H9 (cell line): Measurements from ENCODE around the gene ACKR1. TPM values are rescaled to one million over a fixed set of nuclear protein-coding genes. Genes with fewer than 3 reads are reported as not detected.

Experiments
- DNase-seq: peaks from one replicate; pipeline ENCODE4 v3.0.0-alpha.2; 2017
- H2AFZ ChIP-seq: one replicate; pipeline ENCODE4 v1.6.1; 2013; ENCODE audit warnings: mild to moderate bottlenecking, low read length, control low read depth, moderate library complexity
- H2AK5ac ChIP-seq: 2 replicates; pipeline ENCODE4 v1.6.1; 2013; ENCODE audit warnings: low read length, control low read depth, mixed read lengths; ENCODE audit not compliant: insufficient read length
- H2BK120ac ChIP-seq: one replicate; pipeline ENCODE4 v1.6.1; 2013; ENCODE audit warnings: low read depth, mild to moderate bottlenecking, low read length, control low read depth, inconsistent platforms; ENCODE audit not compliant: poor library complexity, severe bottlenecking
- H2BK12ac ChIP-seq: 2 replicates; pipeline ENCODE4 v1.6.1; 2013; ENCODE audit warnings: low read length, control low read depth, mixed read lengths, low read depth; ENCODE audit not compliant: insufficient read length
- H2BK15ac ChIP-seq: 2 replicates; pipeline ENCODE4 v1.6.1; 2013; ENCODE audit warnings: low read depth, low read length, control low read depth
- H2BK20ac ChIP-seq: one replicate; pipeline ENCODE4 v1.6.1; 2013; ENCODE audit warnings: low read depth, mild to moderate bottlenecking, low read length, control low read depth, inconsistent platforms; ENCODE audit not compliant: poor library complexity, severe bottlenecking
- H2BK5ac ChIP-seq: 2 replicates; pipeline ENCODE4 v1.6.1; 2013; ENCODE audit warnings: low read length, control low read depth, mixed read lengths; ENCODE audit not compliant: insufficient read length
- H3K14ac ChIP-seq: 2 replicates; pipeline ENCODE4 v1.6.1; 2013; ENCODE audit warnings: low read length, control low read depth; ENCODE audit not compliant: insufficient read depth
- H3K18ac ChIP-seq: 2 replicates; pipeline ENCODE4 v1.6.1; 2013; ENCODE audit warnings: low read depth, mild to moderate bottlenecking, mixed read lengths, low read length, control low read depth; ENCODE audit not compliant: insufficient read length
- H3K23ac ChIP-seq: 2 replicates; pipeline ENCODE4 v1.6.1; 2013; ENCODE audit warnings: low read length, control low read depth, mixed read lengths, low read depth; ENCODE audit not compliant: insufficient read length
- H3K23me2 ChIP-seq: 2 replicates; pipeline ENCODE4 v1.6.1; 2013; ENCODE audit warnings: low read depth, mild to moderate bottlenecking, mixed read lengths, low read length, control low read depth; ENCODE audit not compliant: insufficient read length, poor library complexity, severe bottlenecking
- H3K27ac ChIP-seq: 2 replicates; pipeline ENCODE4 v1.5.1; 2013; ENCODE audit warnings: low read length, control low read depth, mixed read lengths, low read depth; ENCODE audit not compliant: insufficient read length
- H3K27me3 ChIP-seq: 2 replicates; pipeline ENCODE4 v1.6.1; 2013; ENCODE audit warnings: low read length, control low read depth, inconsistent platforms; ENCODE audit not compliant: insufficient read depth
- H3K4ac ChIP-seq: 2 replicates; pipeline ENCODE4 v1.6.1; 2013; ENCODE audit warnings: low read depth, mild to moderate bottlenecking, control low read depth, inconsistent platforms, low read length, moderate library complexity
- H3K4me1 ChIP-seq: 2 replicates; pipeline ENCODE4 v1.6.1; 2013; ENCODE audit warnings: low read length, control low read depth, inconsistent platforms; ENCODE audit not compliant: insufficient read depth
- H3K4me2 ChIP-seq: 2 replicates; pipeline ENCODE4 v1.6.1; 2013; ENCODE audit warnings: low read length, control low read depth, mixed read lengths; ENCODE audit not compliant: insufficient read length, insufficient read depth
- H3K56ac ChIP-seq: 2 replicates; pipeline ENCODE4 v1.6.1; 2013; ENCODE audit warnings: low read depth, mild to moderate bottlenecking, mixed read lengths, low read length, control low read depth; ENCODE audit not compliant: insufficient read length
- H3K79me1 ChIP-seq: 2 replicates; pipeline ENCODE4 v1.6.1; 2013; ENCODE audit warnings: low read depth, mild to moderate bottlenecking, moderate library complexity, low read length, control low read depth, inconsistent platforms; ENCODE audit not compliant: insufficient read depth, poor library complexity, severe bottlenecking
- H3K79me2 ChIP-seq: 2 replicates; pipeline ENCODE4 v1.6.1; 2013; ENCODE audit warnings: low read length, control low read depth, inconsistent platforms; ENCODE audit not compliant: insufficient read depth
- H3K9ac ChIP-seq: 2 replicates; pipeline ENCODE4 v1.6.1; 2013; ENCODE audit warnings: low read length, control low read depth, mixed read lengths; ENCODE audit not compliant: insufficient read length; ENCODE audit errors: extremely low read depth
- H3K9me3 ChIP-seq: one replicate; pipeline ENCODE4 v1.6.1; 2013; ENCODE audit warnings: low read depth, low read length, inconsistent platforms; ENCODE audit not compliant: control insufficient read depth
- H3T11ph ChIP-seq: one replicate; pipeline ENCODE4 v1.6.1; 2013; ENCODE audit warnings: mild to moderate bottlenecking, low read length, control low read depth, inconsistent platforms
- H4K20me1 ChIP-seq: one replicate; pipeline ENCODE4 v1.6.1; 2013; ENCODE audit not compliant: control insufficient read depth, insufficient read length, insufficient read depth
- H4K5ac ChIP-seq: 2 replicates; pipeline ENCODE4 v1.6.1; 2013; ENCODE audit warnings: low read depth, mild to moderate bottlenecking, mixed read lengths, low read length, control low read depth; ENCODE audit not compliant: insufficient read length
- H4K8ac ChIP-seq: replicated peaks from 2 replicates; pipeline ENCODE4 v1.6.1; 2013; ENCODE audit warnings: low read length, control low read depth, mixed read lengths, low read depth; ENCODE audit not compliant: insufficient read length
- H4K91ac ChIP-seq: 2 replicates; pipeline ENCODE4 v1.6.1; 2013; ENCODE audit warnings: low read depth, mild to moderate bottlenecking, moderate library complexity, mixed read lengths, low read length, control low read depth; ENCODE audit not compliant: insufficient read length
- H3K27ac Mint-ChIP-seq, 3 experiments: 2 replicates in 2 of 3; 3 replicates in 1 of 3; pipeline ENCODE4 v1.8.0; 2020 to 2021; ENCODE audit warnings: mixed read lengths in 3 of 3, mild to moderate bottlenecking in 1 of 3, moderate library complexity in 1 of 3
- H3K27me3 Mint-ChIP-seq: 2 replicates; pipeline ENCODE4 v1.8.0; 2021; ENCODE audit warnings: low read depth, mild to moderate bottlenecking, moderate library complexity, mixed read lengths
- H3K36me3 Mint-ChIP-seq, 3 experiments: 2 replicates in 2 of 3; 3 replicates in 1 of 3; pipeline ENCODE4 v1.8.0; 2020 to 2021; ENCODE audit warnings: low read depth in 3 of 3, mixed read lengths in 3 of 3; ENCODE audit not compliant: insufficient read depth in 1 of 3
- H3K4me1 Mint-ChIP-seq, 2 experiments: 2 replicates each; pipeline ENCODE4 v1.8.0; 2020; ENCODE audit warnings: mixed read lengths in 2 of 2
- H3K4me3 Mint-ChIP-seq, 2 experiments: 2 replicates in 1 of 2; 3 replicates in 1 of 2; pipeline ENCODE4 v1.8.0; 2020 to 2021; ENCODE audit warnings: mild to moderate bottlenecking in 2 of 2, mixed read lengths in 2 of 2, moderate library complexity in 1 of 2
- H3K9me3 Mint-ChIP-seq, 2 experiments: 2 replicates in 1 of 2; 3 replicates in 1 of 2; pipeline ENCODE4 v1.8.0; 2020; ENCODE audit warnings: mild to moderate bottlenecking in 2 of 2, mixed read lengths in 2 of 2, moderate library complexity in 1 of 2
- WGBS: extraction: QIAGEN DNeasy Blood & Tissue Kit; methylation state at CpG from one replicate; pipeline ENCODE4 v1.1.7; 2013; ENCODE audit warnings: missing lambda C conversion rate, low lambda C conversion rate, mixed read lengths; ENCODE audit not compliant: insufficient read length; ENCODE audit errors: extremely low coverage; 5-methylcytosine and 5-hydroxymethylcytosine counted together
- total RNA-seq: library from RNA; stranded (reverse); gene quantifications from 2 replicates; pipeline ENCODE4 v1.2.1, GENCODE V29; 2021
- TF ChIP-seq, protein P1 (sequence below): fragments of 200-600 bp; sonication (generic); conservative IDR thresholded peaks from 3 replicates; pipeline ENCODE4 v1.8.0; 2021; ENCODE audit warnings: antibody characterized with exemption, mild to moderate bottlenecking

The ACKR1 gene
- total RNA-seq, 1 experiment from 2014 or later: 0.26 TPM

- Histone ChIP-seq H2BK12ac (no peak overlapping the region), H3K79me2 (no peaks in the 10 kb centered on the region), H2BK5ac (no peak overlapping the region), H3K23ac (no peak overlapping the region), H4K8ac (no peak overlapping the region), H2BK20ac (no peak overlapping the region), H3K9me3 (no peaks in the 10 kb centered on the region), H3K9ac (no peak overlapping the region), H2BK120ac (no peak overlapping the region), H4K20me1 (no peaks in the 10 kb centered on the region), H3K27ac (no peak overlapping the region), H4K5ac (no peak overlapping the region), H3K4me2 (no peak overlapping the region), H2AK5ac (no peak overlapping the region), H3K56ac (no peak overlapping the region), H4K91ac (no peak overlapping the region), H2AFZ (no peak overlapping the region), H3K23me2 (peaks cover 11% of the 10 kb centered on the region), H3K14ac (no peak overlapping the region), H3K4ac (no peak overlapping the region), H3K79me1 (no peaks in the 10 kb centered on the region), H3K18ac (no peak overlapping the region), H2BK15ac (no peak overlapping the region), H3K27me3 (no peaks in the 10 kb centered on the region), H3K4me1 (peaks cover 2% of the 10 kb centered on the region; the same call in 1 of the 2 replicates), H3T11ph (no peak overlapping the region)
- peaks cover 9% of the 10 kb centered on the region for H3K27me3 Mint-ChIP-seq
- TF ChIP-seq, protein P1, sequence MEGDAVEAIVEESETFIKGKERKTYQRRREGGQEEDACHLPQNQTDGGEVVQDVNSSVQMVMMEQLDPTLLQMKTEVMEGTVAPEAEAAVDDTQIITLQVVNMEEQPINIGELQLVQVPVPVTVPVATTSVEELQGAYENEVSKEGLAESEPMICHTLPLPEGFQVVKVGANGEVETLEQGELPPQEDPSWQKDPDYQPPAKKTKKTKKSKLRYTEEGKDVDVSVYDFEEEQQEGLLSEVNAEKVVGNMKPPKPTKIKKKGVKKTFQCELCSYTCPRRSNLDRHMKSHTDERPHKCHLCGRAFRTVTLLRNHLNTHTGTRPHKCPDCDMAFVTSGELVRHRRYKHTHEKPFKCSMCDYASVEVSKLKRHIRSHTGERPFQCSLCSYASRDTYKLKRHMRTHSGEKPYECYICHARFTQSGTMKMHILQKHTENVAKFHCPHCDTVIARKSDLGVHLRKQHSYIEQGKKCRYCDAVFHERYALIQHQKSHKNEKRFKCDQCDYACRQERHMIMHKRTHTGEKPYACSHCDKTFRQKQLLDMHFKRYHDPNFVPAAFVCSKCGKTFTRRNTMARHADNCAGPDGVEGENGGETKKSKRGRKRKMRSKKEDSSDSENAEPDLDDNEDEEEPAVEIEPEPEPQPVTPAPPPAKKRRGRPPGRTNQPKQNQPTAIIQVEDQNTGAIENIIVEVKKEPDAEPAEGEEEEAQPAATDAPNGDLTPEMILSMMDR: no peak
- peaks cover 0 to 4% (median 0%) of the 10 kb centered on the region in 3 experiments; a peak in 4 of 7 replicates for H3K36me3 Mint-ChIP-seq
- no peaks in the 10 kb centered on the region for H3K9me3 Mint-ChIP-seq
- no peak overlapping the region for H3K4me3 Mint-ChIP-seq
- H3K4me1 Mint-ChIP-seq: peaks cover 39 to 52% of the 10 kb centered on the region in 2 experiments
- DNase-seq: no peak
- no CpG with 5 or more reads among the region's 2 CpGs for WGBS
- H3K27ac Mint-ChIP-seq: no peak overlapping the region
Observed at GRCh38 chr1:159190441-159190840, 14.2 kb upstream of the ACKR1 start.
